ENCODE data around the gene AZU1. TPM values are rescaled to one million over a fixed set of nuclear protein-coding genes. Genes with fewer than 3 reads are reported as not detected.

Gene AZU1
- total and polyA plus RNA-seq, 4 donors: 0.08 to 20.2 (median 0.99) TPM

DNA sequence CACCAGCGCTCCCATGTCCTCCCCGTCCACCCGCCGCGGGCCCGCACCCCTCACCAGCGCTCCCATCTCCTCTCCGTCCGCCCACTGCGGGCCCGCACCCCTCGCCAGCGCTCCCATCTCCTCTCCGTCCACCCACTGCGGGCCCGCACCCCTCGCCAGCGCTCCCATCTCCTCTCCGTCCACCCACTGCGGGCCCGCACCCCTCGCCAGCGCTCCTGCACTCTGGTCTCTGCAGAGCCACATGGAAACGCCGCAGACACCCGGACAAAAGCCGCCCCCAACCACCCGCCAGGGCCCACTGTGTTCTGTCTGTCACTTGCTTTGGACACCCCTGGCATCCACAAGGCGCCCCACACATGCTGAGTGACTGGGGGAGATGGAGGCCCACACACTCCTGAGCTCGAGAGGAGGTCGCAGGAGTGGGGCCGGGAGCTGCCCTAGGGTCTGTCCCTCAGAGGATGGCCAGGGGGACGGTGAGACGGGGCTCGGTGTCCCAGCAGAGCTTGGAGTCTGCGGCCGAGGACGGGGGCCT lies 39.2 kb downstream of the AZU1 start:
- Histone ChIP-seq H3K36me3 (ENCODE audit: control insufficient read depth in 4 of 4, insufficient read depth in 3 of 4, low read depth in 1 of 4, low read length in 3 of 4) (peaks cover 0 to 32% (median 9%) of the 10 kb centered on the region in 4 donors), H3K27me3 (ENCODE audit: control insufficient read depth in 4 of 4, insufficient read depth in 4 of 4, low read length in 3 of 4) (no peaks in the 10 kb centered on the region), H3K4me3 (ENCODE audit: low read depth in 1 of 3, low read length in 3 of 3) (no peak overlapping the region), H3K27ac (ENCODE audit: low read depth in 1 of 2, low read length in 2 of 2) (no peak overlapping the region), H3K9ac (ENCODE audit: low read depth in 1 of 2, low read length in 2 of 2) (no peak overlapping the region), H3K9me3 (ENCODE audit: control insufficient read depth in 4 of 4, low read length in 3 of 4) (peaks cover 0 to under 1% (median 0%) of the 10 kb centered on the region in 4 donors), H3K4me1 (ENCODE audit: control insufficient read depth in 4 of 4, insufficient read depth in 4 of 4, low read length in 3 of 4) (peaks cover 0 to 13% (median 6%) of the 10 kb centered on the region in 4 donors)
- DNase-seq (ENCODE audit: low spot score): no peak
- TF ChIP-seq HNF4G (IDR thresholded peaks at IDR 0.05) (no peak), JUND (IDR thresholded peaks at IDR 0.05) (no peak), FOXA1 (IDR thresholded peaks at IDR 0.05) (no peak), YY1 (IDR thresholded peaks at IDR 0.05) (no peak), EGR1 (IDR thresholded peaks at IDR 0.05; ENCODE audit: low read depth in 2 of 2) (no peak), SP1 (IDR thresholded peaks at IDR 0.05) (no peak), GABPA (IDR thresholded peaks at IDR 0.05 in 1 of 2, conservative IDR thresholded peaks at IDR 0.05 in 1 of 2) (no peak), HNF4A (conservative IDR thresholded peaks at IDR 0.05) (no peak), RXRA (IDR thresholded peaks at IDR 0.05) (no peak), NR2F2 (IDR thresholded peaks at IDR 0.05) (no peak), TAF1 (conservative IDR thresholded peaks at IDR 0.05) (no peak), FOXA2 (IDR thresholded peaks at IDR 0.05) (no peak)
- TF ChIP-seq, protein P1, sequence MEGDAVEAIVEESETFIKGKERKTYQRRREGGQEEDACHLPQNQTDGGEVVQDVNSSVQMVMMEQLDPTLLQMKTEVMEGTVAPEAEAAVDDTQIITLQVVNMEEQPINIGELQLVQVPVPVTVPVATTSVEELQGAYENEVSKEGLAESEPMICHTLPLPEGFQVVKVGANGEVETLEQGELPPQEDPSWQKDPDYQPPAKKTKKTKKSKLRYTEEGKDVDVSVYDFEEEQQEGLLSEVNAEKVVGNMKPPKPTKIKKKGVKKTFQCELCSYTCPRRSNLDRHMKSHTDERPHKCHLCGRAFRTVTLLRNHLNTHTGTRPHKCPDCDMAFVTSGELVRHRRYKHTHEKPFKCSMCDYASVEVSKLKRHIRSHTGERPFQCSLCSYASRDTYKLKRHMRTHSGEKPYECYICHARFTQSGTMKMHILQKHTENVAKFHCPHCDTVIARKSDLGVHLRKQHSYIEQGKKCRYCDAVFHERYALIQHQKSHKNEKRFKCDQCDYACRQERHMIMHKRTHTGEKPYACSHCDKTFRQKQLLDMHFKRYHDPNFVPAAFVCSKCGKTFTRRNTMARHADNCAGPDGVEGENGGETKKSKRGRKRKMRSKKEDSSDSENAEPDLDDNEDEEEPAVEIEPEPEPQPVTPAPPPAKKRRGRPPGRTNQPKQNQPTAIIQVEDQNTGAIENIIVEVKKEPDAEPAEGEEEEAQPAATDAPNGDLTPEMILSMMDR (IDR thresholded peaks at IDR 0.05; ENCODE audit: low read depth, low read length, missing input control): no peak
- TF ChIP-seq, protein P2, sequence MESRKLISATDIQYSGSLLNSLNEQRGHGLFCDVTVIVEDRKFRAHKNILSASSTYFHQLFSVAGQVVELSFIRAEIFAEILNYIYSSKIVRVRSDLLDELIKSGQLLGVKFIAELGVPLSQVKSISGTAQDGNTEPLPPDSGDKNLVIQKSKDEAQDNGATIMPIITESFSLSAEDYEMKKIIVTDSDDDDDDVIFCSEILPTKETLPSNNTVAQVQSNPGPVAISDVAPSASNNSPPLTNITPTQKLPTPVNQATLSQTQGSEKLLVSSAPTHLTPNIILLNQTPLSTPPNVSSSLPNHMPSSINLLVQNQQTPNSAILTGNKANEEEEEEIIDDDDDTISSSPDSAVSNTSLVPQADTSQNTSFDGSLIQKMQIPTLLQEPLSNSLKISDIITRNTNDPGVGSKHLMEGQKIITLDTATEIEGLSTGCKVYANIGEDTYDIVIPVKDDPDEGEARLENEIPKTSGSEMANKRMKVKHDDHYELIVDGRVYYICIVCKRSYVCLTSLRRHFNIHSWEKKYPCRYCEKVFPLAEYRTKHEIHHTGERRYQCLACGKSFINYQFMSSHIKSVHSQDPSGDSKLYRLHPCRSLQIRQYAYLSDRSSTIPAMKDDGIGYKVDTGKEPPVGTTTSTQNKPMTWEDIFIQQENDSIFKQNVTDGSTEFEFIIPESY (IDR thresholded peaks at IDR 0.05): no peak
- TF ChIP-seq, protein P3, sequence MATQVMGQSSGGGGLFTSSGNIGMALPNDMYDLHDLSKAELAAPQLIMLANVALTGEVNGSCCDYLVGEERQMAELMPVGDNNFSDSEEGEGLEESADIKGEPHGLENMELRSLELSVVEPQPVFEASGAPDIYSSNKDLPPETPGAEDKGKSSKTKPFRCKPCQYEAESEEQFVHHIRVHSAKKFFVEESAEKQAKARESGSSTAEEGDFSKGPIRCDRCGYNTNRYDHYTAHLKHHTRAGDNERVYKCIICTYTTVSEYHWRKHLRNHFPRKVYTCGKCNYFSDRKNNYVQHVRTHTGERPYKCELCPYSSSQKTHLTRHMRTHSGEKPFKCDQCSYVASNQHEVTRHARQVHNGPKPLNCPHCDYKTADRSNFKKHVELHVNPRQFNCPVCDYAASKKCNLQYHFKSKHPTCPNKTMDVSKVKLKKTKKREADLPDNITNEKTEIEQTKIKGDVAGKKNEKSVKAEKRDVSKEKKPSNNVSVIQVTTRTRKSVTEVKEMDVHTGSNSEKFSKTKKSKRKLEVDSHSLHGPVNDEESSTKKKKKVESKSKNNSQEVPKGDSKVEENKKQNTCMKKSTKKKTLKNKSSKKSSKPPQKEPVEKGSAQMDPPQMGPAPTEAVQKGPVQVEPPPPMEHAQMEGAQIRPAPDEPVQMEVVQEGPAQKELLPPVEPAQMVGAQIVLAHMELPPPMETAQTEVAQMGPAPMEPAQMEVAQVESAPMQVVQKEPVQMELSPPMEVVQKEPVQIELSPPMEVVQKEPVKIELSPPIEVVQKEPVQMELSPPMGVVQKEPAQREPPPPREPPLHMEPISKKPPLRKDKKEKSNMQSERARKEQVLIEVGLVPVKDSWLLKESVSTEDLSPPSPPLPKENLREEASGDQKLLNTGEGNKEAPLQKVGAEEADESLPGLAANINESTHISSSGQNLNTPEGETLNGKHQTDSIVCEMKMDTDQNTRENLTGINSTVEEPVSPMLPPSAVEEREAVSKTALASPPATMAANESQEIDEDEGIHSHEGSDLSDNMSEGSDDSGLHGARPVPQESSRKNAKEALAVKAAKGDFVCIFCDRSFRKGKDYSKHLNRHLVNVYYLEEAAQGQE (IDR thresholded peaks at IDR 0.05): no peak
- TF ChIP-seq, protein P4, sequence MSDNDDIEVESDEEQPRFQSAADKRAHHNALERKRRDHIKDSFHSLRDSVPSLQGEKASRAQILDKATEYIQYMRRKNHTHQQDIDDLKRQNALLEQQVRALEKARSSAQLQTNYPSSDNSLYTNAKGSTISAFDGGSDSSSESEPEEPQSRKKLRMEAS (IDR thresholded peaks at IDR 0.05): no peak
- TF ChIP-seq, protein P5, sequence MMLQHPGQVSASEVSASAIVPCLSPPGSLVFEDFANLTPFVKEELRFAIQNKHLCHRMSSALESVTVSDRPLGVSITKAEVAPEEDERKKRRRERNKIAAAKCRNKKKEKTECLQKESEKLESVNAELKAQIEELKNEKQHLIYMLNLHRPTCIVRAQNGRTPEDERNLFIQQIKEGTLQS (IDR thresholded peaks at IDR 0.05): no peak
- WGBS: 90% methylated on average over 35 of the region's 38 CpGs

Measured in liver (tissue), 9 donors.